A204.1 (cell line): ENCODE results near the gene AOX1.
"Not testable (repeated sequence)": the region's sequence is repeated elsewhere in the genome, so short reads cannot be mapped to it uniquely, and the experiment has no call there.

Source experiments
- FAIRE-seq: peaks from 2 replicates; lab custom pipeline; 2012; peaks lifted over from hg19 to GRCh38; lab: Jason Lieb, UNC

AOX1 gene

DNA sequence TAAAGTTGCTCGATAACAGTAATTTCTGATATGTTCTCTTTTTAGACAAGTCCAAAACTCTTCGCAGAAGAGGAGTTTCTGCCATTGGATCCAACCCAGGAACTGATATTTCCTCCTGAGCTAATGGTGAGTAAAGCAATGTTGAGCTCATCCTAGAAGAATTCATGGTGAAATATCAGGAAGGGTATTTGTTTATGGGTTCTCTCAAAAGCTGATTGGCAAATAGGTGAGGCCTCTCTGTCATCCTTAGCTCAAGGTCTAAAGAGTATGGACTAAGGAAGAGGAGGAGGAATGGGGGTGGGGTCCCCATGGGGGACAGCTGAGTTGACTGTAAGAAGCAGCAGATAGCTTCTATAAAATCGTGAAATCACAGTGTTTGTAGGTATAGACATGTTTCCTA, 18.2 kb downstream of the AOX1 start:
- FAIRE-seq = no peak

DNA sequence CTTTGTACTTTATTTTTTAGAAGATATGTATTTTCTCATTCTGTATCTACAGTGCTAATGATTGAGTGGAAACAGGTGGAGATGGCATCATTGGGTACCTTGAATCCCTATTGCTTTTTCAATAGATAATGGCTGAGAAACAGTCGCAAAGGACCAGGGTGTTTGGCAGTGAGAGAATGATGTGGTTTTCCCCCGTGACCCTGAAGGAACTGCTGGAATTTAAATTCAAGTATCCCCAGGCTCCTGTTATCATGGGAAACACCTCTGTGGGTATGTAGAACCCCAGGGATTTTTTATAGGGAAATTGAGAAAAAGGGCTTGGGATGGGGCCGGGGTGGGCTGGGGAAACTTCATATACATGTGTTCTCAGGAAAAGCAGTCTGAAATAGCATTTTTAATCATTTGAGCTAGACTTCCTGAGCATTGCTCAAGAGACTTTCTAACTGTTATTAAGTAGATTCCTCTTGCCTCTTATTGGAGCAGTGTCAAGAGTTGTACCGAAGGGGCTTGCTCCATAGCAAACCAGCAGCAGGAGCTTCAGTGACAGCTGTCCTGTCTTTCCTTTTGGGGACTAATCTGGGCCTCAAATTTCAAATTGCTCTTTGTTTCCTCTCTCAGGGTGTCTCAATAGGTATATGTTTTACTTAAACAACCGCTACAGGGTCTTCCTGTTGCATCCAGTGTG, 18.9 kb downstream of the AOX1 start:
- no peak for FAIRE-seq

DNA sequence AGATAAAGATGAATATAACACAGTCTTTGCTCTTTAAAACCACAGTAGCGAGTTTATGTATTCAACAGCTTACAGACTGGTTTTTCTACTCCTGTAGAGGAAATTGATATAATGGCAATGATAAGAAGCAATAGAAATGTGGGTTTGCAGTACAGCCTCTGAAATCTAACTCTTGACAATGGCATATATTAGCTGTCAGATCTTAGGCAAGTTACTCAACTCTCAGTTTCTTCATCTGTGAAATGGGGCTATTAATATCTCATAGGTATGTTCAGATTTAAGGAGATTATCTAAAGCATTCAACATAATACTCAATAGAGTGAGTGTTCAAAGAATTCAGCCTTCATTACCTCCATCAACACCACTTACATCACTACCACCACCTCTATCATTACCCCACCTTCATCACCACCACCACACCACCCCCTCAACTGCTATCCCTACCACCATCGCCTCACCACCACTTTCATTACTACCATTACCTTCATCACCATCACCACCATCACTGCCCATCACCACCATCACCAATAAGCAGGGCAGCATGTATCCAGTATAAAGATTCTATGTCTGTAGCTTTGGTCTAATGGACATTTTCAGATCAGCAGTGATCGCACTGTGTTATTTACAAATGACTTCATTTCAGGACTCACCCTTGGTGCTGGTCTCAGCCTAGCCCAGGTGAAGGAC, 22.7 kb downstream of the AOX1 start:
- no peak for FAIRE-seq

DNA sequence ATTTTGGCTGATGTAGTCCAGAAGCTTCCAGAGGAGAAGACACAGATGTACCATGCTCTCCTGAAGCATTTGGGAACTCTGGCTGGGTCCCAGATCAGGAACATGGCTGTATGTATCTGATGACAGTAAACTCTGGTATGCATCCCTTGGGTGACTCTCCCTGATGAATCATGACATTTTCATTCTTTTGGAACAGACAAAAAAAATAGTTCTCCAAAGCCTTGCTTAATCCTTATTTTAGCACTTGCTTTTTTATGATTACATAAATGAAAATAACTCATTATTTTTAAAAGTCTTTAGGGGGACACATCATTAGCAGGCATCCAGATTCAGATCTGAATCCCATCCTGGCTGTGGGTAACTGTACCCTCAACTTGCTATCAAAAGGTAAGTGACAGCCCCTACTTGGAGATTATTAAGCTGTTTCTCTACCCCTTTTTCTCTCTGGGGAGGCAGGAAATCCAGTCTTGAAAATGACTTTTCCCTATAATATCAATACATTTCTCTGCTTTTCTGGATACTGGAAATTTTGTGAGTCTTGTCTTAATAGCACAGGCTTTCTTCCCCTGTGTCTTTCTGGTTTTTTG, 23.3 kb downstream of the AOX1 start:
- FAIRE-seq = no peak

DNA sequence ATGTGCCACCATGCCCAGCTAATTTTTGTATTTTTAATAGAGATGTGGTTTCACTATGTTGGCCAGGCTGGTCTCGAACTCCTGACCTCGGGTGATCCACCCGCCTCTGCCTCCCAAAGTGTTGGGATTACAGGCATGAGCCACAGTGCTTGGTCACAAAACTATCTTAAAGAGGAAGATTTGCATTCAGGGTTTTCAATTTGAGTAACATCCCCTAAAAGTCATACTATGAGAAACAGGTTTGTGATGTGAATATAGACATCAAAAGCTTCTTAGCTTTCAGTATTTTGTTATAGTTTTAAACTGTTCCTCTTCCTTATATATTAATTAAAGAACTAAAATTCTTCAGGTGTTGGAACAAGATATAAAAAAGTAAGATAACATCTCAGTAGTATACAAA, 24.4 kb downstream of the AOX1 start:
- FAIRE-seq = not testable (repeated sequence)

DNA sequence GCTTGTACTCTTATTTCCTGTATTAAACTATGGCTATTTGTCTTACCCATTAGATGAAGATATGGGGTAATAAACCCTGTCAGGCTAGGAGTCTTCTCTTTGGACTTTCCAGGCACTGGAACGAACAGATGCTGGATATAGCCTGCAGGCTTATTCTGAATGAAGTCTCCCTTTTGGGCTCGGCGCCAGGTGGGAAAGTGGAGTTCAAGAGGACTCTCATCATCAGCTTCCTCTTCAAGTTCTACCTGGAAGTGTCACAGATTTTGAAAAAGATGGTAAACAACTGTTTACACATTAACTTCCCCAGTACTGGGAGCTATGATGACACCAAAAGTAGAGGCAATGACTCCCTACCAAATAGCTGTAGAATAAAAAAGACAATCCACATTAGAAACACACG, 27.9 kb downstream of the AOX1 start:
- FAIRE-seq = no peak

DNA sequence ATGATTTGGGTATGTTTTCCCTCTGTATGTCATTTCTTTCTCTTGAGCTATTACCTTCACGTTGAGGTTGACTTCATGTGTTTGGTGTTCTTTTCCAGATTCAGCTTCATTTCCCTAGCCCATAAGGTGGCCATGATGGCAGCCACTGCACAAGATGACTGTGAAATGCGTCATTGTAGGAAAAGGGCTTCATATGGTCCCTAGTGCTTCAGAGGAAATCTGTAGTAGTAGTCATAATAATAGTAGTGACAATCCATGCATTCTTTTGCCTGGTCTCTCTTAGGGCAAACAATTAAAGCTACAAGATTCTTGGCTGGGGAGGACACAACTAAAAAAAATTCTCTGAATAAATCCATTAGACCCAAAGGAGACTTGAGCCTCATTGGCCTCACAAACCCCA, 28.4 kb downstream of the AOX1 start:
- no peak for FAIRE-seq

DNA sequence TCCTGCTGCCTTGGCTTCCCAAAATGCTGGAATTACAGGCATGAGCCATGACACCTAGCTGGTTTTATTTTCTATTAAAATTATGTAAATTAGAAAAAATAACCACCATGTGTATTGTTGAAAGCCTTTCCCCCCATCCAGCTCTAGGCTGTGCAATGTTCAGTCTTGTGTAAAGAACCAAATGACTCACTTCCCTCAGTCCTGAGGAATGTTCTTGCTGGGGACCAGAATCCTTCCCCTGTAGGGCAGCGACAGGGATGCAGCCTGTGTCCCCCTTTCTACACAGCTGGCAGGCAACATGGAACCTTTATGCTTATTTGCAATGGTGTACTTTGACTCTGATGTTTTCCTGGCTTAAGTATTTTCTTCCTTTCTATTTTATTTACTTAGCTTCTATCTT, 29.4 kb downstream of the AOX1 start:
- no peak for FAIRE-seq

DNA sequence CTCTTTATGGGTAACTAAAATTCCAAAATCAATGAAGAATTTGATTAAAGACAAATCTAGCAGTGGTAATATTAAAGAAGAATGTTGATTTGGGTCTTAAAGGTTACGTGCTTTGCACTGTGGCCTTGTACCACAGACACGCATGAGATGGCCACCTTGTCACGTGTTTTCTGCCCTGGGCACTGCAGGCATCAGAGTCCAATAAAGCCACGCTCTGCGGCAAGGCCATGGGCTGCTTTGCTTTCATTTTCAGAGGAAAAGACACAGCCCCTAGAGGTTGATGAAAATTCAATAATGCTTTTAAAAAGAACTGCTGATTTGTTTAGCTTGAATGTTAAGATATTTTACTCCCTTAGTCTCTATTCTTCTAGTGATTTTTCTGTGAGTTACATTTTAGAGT, 30.4 kb downstream of the AOX1 start:
- FAIRE-seq = no peak

DNA sequence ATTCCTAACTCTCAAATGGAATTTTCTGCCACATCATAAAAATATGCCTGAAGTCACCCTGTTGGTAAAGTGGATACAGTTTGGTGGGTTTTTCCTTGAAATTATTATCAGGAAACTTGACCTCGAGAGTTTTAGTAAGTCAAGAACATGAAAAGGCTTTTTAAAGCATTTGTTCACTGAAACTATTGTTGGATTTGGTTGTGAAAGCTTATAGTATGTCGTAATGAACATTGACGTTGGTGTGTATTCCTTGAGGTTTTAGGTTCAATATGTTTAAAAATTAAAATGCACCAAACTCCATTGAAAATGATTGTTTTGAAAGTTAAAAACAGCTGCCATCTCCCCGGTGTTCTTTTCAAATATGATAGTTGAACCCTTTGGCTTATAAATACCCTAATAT, 30.8 kb downstream of the AOX1 start:
- no peak for FAIRE-seq

DNA sequence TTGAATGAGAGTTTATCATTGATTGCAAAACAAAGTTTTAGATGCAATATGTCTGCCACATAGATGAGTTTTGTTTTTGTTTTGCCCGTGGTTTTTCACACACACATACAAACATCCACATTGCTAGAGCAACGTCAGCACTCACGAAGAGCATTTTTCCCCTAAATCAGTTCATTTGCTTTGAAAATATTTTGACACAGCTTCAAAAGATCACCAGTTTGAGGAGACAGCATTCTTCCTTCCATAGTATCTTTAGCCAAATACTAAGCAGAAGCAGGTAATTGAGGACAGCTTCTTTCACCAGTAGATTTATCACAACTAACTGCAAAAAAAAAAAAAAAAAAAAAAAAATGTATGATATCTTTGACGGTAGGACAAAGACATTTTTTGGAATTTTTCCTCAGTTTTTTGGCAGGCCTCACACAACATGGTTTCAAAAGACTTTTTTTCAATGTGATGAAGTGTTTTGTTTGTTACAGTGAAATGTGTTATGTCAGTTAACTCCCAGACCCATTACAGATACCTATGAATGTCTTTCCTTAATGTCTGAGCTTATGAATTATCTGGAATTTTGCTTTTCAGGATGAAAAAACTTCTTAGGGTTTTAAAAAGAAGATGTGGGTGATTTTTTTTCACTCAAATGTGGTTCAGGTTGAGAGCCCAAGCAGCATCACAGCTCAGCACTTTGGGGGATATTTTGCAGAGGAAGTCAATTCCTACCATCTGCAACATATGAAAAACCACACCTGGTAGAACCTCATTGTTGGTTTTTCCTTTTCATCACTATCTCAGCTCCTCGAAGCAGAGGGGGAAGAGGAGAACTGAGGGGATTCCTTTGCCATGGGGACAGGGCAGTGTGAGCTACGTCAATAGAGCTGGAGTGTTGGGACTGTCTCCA, 31.6 kb downstream of the AOX1 start:
- FAIRE-seq = no peak

DNA sequence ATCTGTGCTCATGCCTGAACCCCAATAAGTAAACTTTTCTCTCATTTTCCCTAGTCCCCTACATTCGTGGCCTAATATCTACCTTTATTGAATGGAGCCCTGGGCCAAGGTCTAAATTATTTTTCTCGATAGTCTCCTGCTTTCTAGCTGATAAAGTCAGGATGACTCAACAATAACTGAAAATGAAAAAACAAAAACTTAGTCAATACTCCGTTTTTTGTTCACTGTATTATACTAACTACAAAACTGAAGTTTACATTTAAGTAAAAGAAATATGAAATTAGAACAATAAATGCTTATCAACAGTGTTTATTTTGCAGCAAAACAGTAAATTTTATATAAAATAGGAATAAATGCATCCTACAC, 32.2 kb downstream of the AOX1 start:
- FAIRE-seq = no peak

DNA sequence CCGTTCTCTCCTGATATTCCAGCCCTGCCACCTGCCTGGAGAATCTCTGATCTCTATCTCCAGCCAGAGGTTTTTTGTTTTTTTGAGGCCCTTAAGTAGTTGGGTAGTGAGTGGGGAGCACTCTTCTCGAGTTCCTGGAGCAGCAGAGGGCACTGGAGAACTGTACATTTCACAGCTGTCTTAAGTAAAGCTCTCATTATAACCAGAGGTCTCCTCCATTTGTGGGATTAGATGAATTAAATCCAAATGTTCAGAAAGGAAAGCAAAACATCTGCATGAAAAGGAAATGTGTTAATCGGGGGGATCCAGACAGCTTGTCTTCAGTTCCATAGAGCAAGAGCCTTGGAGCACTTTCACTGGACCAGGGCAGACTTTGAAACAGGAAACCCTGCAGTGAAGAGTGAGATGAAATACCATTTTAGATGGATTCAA, 32.8 kb downstream of the AOX1 start:
- FAIRE-seq = no peak

DNA sequence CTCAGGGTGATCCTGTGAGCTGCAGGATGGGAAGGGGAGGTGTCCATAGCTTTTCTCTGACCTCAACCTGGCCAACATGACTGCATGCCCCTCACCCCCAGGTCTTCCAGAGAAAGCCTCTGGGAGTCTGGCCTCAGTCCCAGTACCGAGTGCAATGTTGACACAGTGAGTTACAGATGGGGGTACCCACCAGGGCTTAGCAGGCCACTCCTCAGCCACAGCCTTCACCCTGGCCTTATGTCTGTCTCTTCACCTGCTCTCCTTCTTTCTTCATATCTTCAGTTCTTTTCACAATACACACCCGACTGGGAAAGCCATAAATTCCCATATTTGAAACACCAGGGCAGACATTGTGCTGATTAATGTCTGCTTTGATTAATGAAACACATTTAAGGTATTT, 33.5 kb downstream of the AOX1 start:
- no peak for FAIRE-seq

DNA sequence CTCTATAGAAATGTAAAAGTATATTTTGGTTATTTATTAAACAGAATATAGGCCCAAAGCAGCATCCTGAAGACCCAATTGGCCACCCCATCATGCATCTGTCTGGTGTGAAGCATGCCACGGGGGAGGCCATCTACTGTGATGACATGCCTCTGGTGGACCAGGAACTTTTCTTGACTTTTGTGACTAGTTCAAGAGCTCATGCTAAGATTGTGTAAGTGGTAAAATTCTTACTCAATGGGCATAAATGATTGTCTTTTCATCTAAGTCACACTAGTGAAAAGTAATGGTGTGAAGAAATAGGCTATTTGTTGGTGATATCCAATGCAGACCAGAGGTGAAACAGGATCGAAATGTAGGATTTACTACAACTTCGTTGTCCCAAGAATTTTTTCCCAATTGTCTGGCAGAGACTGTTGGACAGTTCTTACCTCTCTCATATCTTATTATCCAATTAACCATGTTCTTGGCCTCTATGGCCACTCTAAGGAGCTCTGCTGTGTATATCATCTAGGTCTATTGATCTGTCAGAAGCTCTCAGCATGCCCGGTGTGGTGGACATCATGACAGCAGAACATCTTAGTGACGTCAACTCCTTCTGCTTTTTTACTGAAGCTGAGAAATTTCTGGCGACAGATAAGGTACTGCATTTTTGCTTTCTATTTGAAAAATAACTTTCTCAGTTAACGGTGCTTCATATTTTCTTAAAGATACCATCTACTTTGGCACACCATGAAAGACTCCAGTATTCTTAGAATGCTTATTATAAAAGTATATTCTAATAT, 35.0 kb downstream of the AOX1 start:
- no peak for FAIRE-seq

DNA sequence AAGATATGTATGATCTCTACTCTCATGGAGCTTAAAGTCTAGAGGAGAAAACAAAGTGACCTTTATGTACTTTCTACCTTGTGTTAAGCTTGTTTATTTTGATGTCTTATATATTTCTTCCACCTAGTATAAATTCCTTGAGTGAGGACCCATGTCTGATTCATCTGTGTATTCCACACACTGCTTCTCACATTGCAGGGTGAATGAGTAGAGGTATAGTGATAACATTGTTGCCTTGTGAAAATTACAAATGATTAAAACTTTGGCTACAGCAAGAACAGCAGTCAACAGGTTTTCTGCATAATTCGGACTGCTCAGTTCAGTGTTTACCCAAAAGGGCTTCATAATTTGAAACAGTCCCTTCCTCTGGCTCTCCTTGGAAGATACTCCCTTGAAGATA, 36.3 kb downstream of the AOX1 start:
- FAIRE-seq = no peak

DNA sequence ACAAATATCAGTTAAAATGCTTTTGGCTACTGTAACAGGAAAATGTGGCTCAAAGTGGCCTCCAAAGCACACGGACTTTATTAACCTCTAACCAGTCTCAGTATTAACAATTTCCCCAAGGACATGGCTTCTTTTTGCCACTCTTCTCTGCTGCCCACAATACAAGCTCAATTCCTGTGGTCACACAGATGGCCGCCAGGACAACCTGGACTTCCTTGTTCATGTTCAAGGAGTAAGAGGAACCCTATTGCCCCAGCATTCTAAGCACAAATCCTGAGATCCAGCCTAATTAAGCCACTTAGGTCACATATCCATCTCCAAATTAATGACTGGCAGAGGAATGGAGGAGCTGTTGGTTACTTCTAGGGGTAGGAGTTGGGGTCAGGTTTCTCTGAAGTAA, 38.2 kb downstream of the AOX1 start:
- no peak for FAIRE-seq

DNA sequence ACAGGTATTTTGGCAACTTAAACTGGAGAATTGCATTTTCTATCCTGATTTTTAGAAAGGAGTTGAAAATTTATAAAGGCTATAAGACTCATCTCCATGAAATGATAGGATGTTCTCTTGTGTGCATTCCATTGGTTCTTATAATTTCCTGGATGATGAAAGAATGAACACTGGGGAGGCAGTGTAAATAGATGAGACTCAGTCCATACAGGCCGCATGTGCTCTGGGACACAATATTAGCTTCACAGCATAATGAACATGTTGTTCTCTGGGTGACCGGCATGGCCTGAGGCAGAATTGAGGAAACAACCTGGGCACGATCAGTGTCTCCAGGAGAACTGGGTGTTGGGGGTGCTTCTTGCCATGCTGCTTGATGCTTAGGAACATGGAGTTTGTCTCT, 38.8 kb downstream of the AOX1 start:
- FAIRE-seq = no peak

DNA sequence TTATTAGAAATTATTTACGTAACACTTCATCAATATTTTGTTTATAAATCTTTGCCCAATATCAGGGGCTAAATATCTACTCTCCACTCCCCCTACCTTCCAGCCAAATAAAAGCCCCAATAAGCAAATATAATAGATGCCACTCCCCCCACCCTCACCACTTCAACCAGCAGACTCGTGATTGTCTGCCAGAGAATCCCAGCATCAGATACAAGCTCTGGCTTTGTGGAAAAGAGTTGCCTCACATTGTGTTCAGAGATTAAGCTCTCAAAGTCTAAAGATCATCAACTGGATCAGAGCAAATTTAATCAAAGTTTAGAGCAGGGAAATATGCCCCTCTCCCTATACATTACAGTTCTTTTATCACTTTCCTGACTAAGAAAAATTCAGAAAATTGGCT, 39.5 kb downstream of the AOX1 start:
- FAIRE-seq = no peak

DNA sequence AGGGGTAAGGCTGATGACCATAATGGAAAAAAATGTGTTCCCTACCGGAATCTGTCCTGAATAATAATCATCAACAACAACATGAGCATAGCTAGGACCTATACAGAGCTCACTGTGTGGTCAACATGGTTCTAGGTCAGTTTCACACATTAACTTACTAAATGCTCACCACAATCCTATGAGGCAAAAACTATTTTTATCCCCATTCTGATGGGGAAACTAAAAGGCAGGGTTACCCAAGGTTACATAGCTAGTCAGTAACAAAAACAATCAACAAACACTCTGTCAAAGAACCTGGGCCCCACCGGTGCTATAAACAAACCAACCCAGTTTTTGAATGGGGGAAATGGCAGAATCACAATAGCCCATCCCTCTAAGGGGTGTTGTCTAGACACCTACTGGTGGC, 40.1 kb downstream of the AOX1 start:
- FAIRE-seq = no peak

DNA sequence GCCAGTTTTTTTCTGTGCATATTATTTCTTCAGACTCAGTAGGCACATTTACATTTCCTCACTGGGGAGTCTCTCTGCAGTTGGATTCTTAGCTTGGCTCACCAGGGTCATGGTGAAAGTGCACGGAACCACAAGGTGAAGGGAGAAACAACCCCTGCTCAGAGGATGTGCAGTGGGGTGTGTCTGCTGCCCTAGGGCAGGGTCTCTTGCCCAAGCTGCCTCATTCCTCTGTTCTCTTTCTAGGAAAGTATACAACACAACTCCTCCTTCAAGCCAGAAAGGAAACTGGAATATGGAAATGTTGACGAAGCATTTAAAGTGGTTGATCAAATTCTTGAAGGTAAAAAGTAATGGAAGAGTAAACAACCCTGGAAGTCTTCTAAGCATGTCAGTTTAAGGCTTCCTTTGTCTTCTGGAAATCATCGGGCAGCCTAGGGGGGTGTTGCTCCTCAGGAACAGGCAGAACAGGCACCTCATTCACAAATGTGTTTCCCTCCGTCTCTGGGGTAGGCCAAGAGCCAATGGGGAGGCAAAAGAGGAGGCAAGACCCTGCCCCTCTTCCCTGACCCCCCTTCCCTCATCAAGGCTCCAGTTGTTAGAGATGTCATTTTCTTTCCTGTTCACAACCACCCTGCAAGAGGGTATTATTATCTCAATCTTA, 41.4 kb downstream of the AOX1 start:
- FAIRE-seq = no peak

DNA sequence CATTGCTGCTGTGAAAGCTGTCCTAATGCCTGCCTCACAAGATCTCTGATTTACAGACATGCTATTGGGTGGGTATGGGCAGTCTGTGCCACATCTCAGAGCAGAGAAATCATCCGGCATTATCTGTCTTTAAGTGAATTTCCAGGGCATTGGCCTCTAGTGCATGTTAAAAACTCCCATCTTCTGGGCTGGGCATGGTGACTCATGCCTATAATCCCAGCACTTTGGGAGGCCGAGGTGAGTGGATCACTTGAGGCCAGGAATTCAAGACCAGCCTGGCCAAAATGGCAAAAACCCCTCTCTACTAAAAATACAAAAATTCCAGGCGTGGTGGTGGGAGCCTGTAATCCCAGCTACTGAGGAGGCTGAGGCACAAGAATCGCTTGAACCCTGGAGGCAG, 42.6 kb downstream of the AOX1 start:
- not testable (repeated sequence) for FAIRE-seq
